Measurements from ENCODE around the gene ZNF333.
"Not testable (repeated sequence)": the region's sequence is repeated elsewhere in the genome, so short reads cannot be mapped to it uniquely, and the experiment has no call there.

The ZNF333 gene

DNA sequence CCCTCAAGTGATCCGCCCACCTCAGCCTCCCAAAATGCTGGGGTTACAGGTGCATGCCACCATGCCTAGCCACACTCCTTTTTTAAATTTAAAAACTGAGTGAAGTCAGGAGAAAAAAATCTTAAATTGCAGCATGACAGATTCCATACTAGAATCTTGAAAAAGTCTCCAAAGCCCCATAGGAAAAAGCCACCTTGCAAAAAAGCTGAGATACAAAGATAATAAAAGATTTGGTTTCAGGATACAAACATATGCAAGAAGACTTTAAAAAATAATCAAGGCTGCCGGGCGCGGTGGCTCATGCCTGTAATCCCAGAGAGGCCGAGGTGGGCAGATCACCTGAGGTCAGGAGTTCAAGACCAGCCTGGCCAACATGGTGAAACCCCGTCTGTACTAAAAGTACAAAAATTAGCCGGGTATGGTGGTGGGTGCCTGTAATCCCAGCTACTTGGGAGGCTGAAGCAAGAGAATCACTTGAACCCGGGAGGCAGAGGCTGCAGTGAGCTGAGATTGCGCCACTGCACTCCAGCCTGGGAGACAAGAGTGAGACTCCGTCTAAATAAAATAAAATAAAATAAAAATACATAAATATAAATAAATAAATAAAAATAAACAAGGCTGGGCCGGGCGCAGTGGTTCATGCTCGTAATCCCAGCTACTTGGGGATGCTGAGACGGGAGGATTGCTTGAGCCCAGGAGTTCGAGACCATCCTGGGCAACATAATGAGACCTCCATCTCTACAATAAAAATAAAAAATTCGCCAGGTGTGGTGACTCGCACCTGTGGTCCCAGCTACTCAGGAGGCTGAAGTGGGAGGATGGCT is 92.1 kb downstream of the ZNF333 start:
- not testable (repeated sequence) for H3K27ac ChIP-seq, H3K4me3 ChIP-seq

DNA sequence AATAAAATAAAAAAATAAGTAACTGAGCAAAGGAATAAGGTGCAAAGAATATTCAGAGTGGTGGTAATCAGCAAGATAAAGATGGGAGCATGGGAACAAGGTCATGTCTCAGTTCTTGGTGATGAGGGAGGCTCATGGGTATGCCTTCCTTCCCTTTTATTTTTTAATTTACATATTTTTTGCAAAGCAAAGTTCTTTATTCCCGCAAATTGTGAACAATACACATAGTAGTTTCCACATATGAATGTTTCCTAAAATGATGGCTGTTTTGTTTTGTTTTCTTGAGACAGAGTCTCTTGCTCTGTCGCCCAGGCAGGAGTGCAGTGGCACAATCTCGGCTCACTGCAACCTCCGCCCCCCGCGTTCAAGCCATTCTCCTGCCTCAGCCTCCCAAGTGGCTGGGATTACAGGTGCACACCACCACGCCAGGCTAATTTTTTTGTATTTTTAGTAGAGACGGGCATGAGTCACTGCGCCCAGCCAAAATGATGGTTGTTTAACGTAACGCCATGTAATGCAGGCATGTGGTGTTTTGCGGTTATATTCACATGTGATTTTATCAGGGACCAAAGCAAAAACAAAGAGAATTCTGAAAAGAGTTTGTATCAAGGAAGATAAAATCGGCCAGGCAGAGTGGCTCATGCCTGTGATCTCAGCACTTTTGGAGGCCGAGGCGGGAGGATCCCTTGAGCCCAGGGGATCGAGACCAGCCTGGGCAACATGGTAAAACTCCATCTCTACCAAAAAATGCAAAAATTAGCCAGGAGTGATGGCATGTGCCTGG is 93.0 kb downstream of the ZNF333 start:
- peak overlapping the region in 4 of 21 experiments; percentile 19 to 58 (median 46) for H3K27ac ChIP-seq
- no peak overlapping the region for H3K4me3 ChIP-seq

Data from skin epidermis (tissue), 12 donors.